ENCODE data around the gene TESK2.

The TESK2 gene

GRCh38 chr1:45421935-45422334, 69.0 kb downstream of the TESK2 start:
- no peak for TF ChIP-seq CTCF (IDR thresholded peaks at IDR 0.05; ENCODE audit: low read depth, low read length, missing control alignments)
- H3K4me3 ChIP-seq (ENCODE audit: low read depth, low read length), result no peak overlapping the region
- no peak for DNase-seq (ENCODE audit: low read depth)
- in situ Hi-C loops (cut with HindIII; ENCODE audit: low sequenced_read_pairs), result no loop called here

- in situ Hi-C loops (cut with HindIII; ENCODE audit: low sequenced_read_pairs), result no loop called here
- no peak overlapping the region for H3K4me3 ChIP-seq (ENCODE audit: low read depth, low read length)
- DNase-seq (ENCODE audit: low read depth), result no peak
- no peak for TF ChIP-seq CTCF (IDR thresholded peaks at IDR 0.05; ENCODE audit: low read depth, low read length, missing control alignments)
These were observed 76.2 kb downstream of the TESK2 start for GRCh38 chr1:45414746-45415145.

- no peak for TF ChIP-seq CTCF (IDR thresholded peaks at IDR 0.05; ENCODE audit: low read depth, low read length, missing control alignments)
- H3K4me3 ChIP-seq (ENCODE audit: low read depth, low read length), result no peak overlapping the region
- in situ Hi-C loops (cut with HindIII; ENCODE audit: low sequenced_read_pairs), result no loop called here
- no peak for DNase-seq (ENCODE audit: low read depth)
These were observed 78.1 kb downstream of the TESK2 start for GRCh38 chr1:45412899-45413298.

- in situ Hi-C loops (cut with HindIII; ENCODE audit: low sequenced_read_pairs), result no loop called here
- no peak for DNase-seq (ENCODE audit: low read depth)
- no peak overlapping the region for H3K4me3 ChIP-seq (ENCODE audit: low read depth, low read length)
- no peak for TF ChIP-seq CTCF (IDR thresholded peaks at IDR 0.05; ENCODE audit: low read depth, low read length, missing control alignments)
These were observed 79.5 kb downstream of the TESK2 start for GRCh38 chr1:45411510-45411899.

GRCh38 chr1:45410850-45411509, 80.0 kb downstream of the TESK2 start:
- TF ChIP-seq CTCF (IDR thresholded peaks at IDR 0.05; ENCODE audit: low read depth, low read length, missing control alignments), result no peak
- H3K4me3 ChIP-seq (ENCODE audit: low read depth, low read length), result no peak overlapping the region
- in situ Hi-C loops (cut with HindIII; ENCODE audit: low sequenced_read_pairs), result no loop called here
- DNase-seq (ENCODE audit: low read depth), result no peak

- no peak for TF ChIP-seq CTCF (IDR thresholded peaks at IDR 0.05; ENCODE audit: low read depth, low read length, missing control alignments)
- in situ Hi-C loops (cut with HindIII; ENCODE audit: low sequenced_read_pairs), result no loop called here
- H3K4me3 ChIP-seq (ENCODE audit: low read depth, low read length), result no peak overlapping the region
- DNase-seq (ENCODE audit: low read depth), result no peak
These were observed 81.7 kb downstream of the TESK2 start for GRCh38 chr1:45409276-45409675.

All from astrocyte of the cerebellum (primary cell).